Spinal cord (tissue), 10 donors: ENCODE results near the gene FAM186B. TPM values are rescaled to one million over a fixed set of nuclear protein-coding genes. Genes with fewer than 3 reads are reported as not detected.
"Not testable (repeated sequence)": the region's sequence is repeated elsewhere in the genome, so short reads cannot be mapped to it uniquely, and the experiment has no call there.

ENCODE experiments used
- DNase-seq, 6 donors: peaks; one replicate each; pipeline versions ENCODE4 v3.0.0 to v3.0.0-alpha.2; 2013 to 2015; ENCODE audit warnings: low spot score in 6 of 6, low read depth in 4 of 6
- H3K27ac ChIP-seq: one replicate; pipeline ENCODE4 v1.5.1; 2013; ENCODE audit warnings: low read depth, low read length, control low read depth
- H3K27me3 ChIP-seq: one replicate; pipeline ENCODE4 v1.6.1; 2013; ENCODE audit warnings: low read length; ENCODE audit not compliant: control insufficient read depth, insufficient read depth
- H3K36me3 ChIP-seq: one replicate; pipeline ENCODE4 v1.6.1; 2013; ENCODE audit warnings: low read length; ENCODE audit not compliant: control insufficient read depth, insufficient read depth
- H3K4me1 ChIP-seq: one replicate; pipeline ENCODE4 v1.6.1; 2013; ENCODE audit warnings: low read length; ENCODE audit not compliant: control insufficient read depth, insufficient read depth
- H3K4me3 ChIP-seq: one replicate; pipeline ENCODE4 v1.5.1; 2013; ENCODE audit warnings: low read depth, low read length, control low read depth
- H3K9me3 ChIP-seq: one replicate; pipeline ENCODE4 v1.6.1; 2013; ENCODE audit warnings: low read length; ENCODE audit not compliant: control insufficient read depth, insufficient read depth
- whole genome bisulfite sequencing: methylation state at CpG from one replicate; pipeline ENCODE4 v1.1.5; 2013; ENCODE audit warnings: missing lambda C conversion rate; ENCODE audit not compliant: insufficient coverage; 5-methylcytosine and 5-hydroxymethylcytosine counted together
- long read RNA-seq, 4 donors: transcript quantifications; one replicate each; lab custom pipeline, GENCODE V29; 2026
- polyA plus RNA-seq, 2 donors: library from polyadenylated mRNA; unstranded; fragments of 120-200 nt; gene quantifications; one replicate each; pipeline ENCODE4 v1.2.1, GENCODE V29; 2013; ENCODE audit not compliant: insufficient read length in 2 of 2
- total RNA-seq, 2 donors: library from RNA; depleted of rRNA in 1 of 2; stranded (reverse); fragments of 120-200 nt in 1 of 2; fragments of >200 nt in 1 of 2; gene quantifications; one replicate each; pipeline versions ENCODE4 v1.2.3 to v1.2.4, GENCODE V29; 2013 to 2014
- donor health status: healthy.

FAM186B gene
- total RNA-seq (under 1 TPM; 0.10 to 0.55 TPM), polyA plus RNA-seq (1 to 10 TPM in 1 of 2 donors, under 1 TPM in 1; 0.36 to 3.4 TPM)
- long read RNA-seq, donor 1, result 0 reads
- long read RNA-seq, donor 2, result 0 reads
- long read RNA-seq, donor 3, result 0 reads
- long read RNA-seq, donor 4, result 0 reads

- not testable (repeated sequence) for H3K4me3 ChIP-seq, H3K4me1 ChIP-seq, H3K36me3 ChIP-seq, H3K27me3 ChIP-seq, H3K27ac ChIP-seq, H3K9me3 ChIP-seq, DNase-seq
- WGBS, result 95% methylated on average over 3 of the region's 4 CpGs
Observed at GRCh38 chr12:49605539-49605938, at the start of gene FAM186B. Gene FAM186B, minus strand, starts transcription at chr12:49605639. Its CDS starts 162 bp downstream, at chr12:49605477.

GRCh38 chr12:49654715-49655114, 49.3 kb upstream of the FAM186B start:
- peaks cover 73% of the 10 kb centered on the region for H3K36me3 ChIP-seq
- WGBS, result 52% methylated on average over 5 of the region's 5 CpGs

GRCh38 chr12:49652921-49653520, 47.6 kb upstream of the FAM186B start:
- H3K27ac ChIP-seq, result no peak overlapping the region
- no peak for DNase-seq
- H3K4me3 ChIP-seq, result no peak overlapping the region
- H3K4me1 ChIP-seq, result peaks cover 19% of the 10 kb centered on the region
- H3K9me3 ChIP-seq, result no peaks in the 10 kb centered on the region
- H3K27me3 ChIP-seq, result no peaks in the 10 kb centered on the region
- 100% methylated on average over 4 of the region's 4 CpGs for WGBS
- H3K36me3 ChIP-seq, result peaks cover 76% of the 10 kb centered on the region

More at GRCh38 chr12:49654715-49655114, 49.3 kb upstream of the FAM186B start:
- Histone ChIP-seq H3K9me3 (no peaks in the 10 kb centered on the region), H3K27me3 (no peaks in the 10 kb centered on the region), H3K27ac (no peak overlapping the region), H3K4me3 (no peak overlapping the region), H3K4me1 (peaks cover 8% of the 10 kb centered on the region)
- no peak for DNase-seq

GRCh38 chr12:49651855-49652254, 46.4 kb upstream of the FAM186B start:
- H3K4me1 ChIP-seq, result peaks cover 30% of the 10 kb centered on the region
- H3K27me3 ChIP-seq, result no peaks in the 10 kb centered on the region
- no peak for DNase-seq
- peaks cover 81% of the 10 kb centered on the region for H3K36me3 ChIP-seq
- H3K4me3 ChIP-seq, result no peak overlapping the region
- 70% methylated on average over 7 of the region's 8 CpGs for WGBS
- no peak overlapping the region for H3K27ac ChIP-seq
- no peaks in the 10 kb centered on the region for H3K9me3 ChIP-seq

- Histone ChIP-seq H3K4me3 (no peak overlapping the region), H3K27ac (no peak overlapping the region), H3K4me1 (peaks cover 35% of the 10 kb centered on the region), H3K9me3 (no peaks in the 10 kb centered on the region), H3K36me3 (peaks cover 90% of the 10 kb centered on the region), H3K27me3 (no peaks in the 10 kb centered on the region)
- 85% methylated on average over 4 of the region's 5 CpGs for WGBS
- no peak for DNase-seq
Observed at GRCh38 chr12:49649892-49650291, 44.5 kb upstream of the FAM186B start.

GRCh38 chr12:49649445-49649844, 44.0 kb upstream of the FAM186B start:
- H3K9me3 ChIP-seq, result no peaks in the 10 kb centered on the region
- H3K4me3 ChIP-seq, result no peak overlapping the region
- peaks cover 38% of the 10 kb centered on the region for H3K4me1 ChIP-seq
- peaks cover 90% of the 10 kb centered on the region for H3K36me3 ChIP-seq
- no peak overlapping the region for H3K27ac ChIP-seq
- no peaks in the 10 kb centered on the region for H3K27me3 ChIP-seq
- WGBS, result 93% methylated on average over 6 of the region's 11 CpGs
- DNase-seq, result no peak

GRCh38 chr12:49648712-49649003, 43.2 kb upstream of the FAM186B start:
- H3K27ac ChIP-seq, result no peak overlapping the region
- H3K27me3 ChIP-seq, result no peaks in the 10 kb centered on the region
- H3K36me3 ChIP-seq, result peaks cover 93% of the 10 kb centered on the region
- 89% methylated on average over 1 of the region's 3 CpGs for WGBS
- peaks cover 40% of the 10 kb centered on the region for H3K4me1 ChIP-seq
- no peaks in the 10 kb centered on the region for H3K9me3 ChIP-seq
- no peak for DNase-seq
- H3K4me3 ChIP-seq, result no peak overlapping the region

- H3K27ac ChIP-seq, result no peak overlapping the region
- 78% methylated on average over 14 of the region's 15 CpGs for WGBS
- no peaks in the 10 kb centered on the region for H3K9me3 ChIP-seq
- H3K4me1 ChIP-seq, result peaks cover 40% of the 10 kb centered on the region
- H3K27me3 ChIP-seq, result no peaks in the 10 kb centered on the region
- H3K36me3 ChIP-seq, result peaks cover 91% of the 10 kb centered on the region
- no peak overlapping the region for H3K4me3 ChIP-seq
- no peak for DNase-seq
Observed at GRCh38 chr12:49647827-49648711, 42.6 kb upstream of the FAM186B start.

- H3K36me3 ChIP-seq, result peaks cover 93% of the 10 kb centered on the region
- H3K4me3 ChIP-seq, result no peak overlapping the region
- H3K9me3 ChIP-seq, result no peaks in the 10 kb centered on the region
- DNase-seq, result no peak
- H3K4me1 ChIP-seq, result peaks cover 40% of the 10 kb centered on the region
- H3K27ac ChIP-seq, result no peak overlapping the region
- 68% methylated on average over 6 of the region's 12 CpGs for WGBS
- H3K27me3 ChIP-seq, result no peaks in the 10 kb centered on the region
Observed at GRCh38 chr12:49646871-49647654, 41.6 kb upstream of the FAM186B start.
